ENCODE measurements around the gene SMPD3. TPM values are rescaled to one million over a fixed set of nuclear protein-coding genes. Genes with fewer than 3 reads are reported as not detected.

The SMPD3 gene
- total RNA-seq, 1 experiment from 2014 or later, result 2.4 TPM

GRCh38 chr16:68359398-68360191, 88.7 kb downstream of the SMPD3 start:
- Histone ChIP-seq H3K36me3 (ENCODE audit: control insufficient read depth, insufficient read depth, low read length) (no peaks in the 10 kb centered on the region; the same call in 1 of the 2 replicates), H3K9me3 (no peaks in the 10 kb centered on the region), H3K4me1 (no peaks in the 10 kb centered on the region), H3K27me3 (replicated peaks; ENCODE audit: control insufficient read depth, insufficient read depth, low read length) (no peaks in the 10 kb centered on the region), H3K4me3 (ENCODE audit: low read depth, low read length) (no peak overlapping the region)
- CTCF ChIA-PET, result interaction anchor here (0.6 to 0.8 kb wide), 2 partner anchors 95 to 340 kb away, joined by 3 to 5 read pairs; partner anchors contain the start of gene SLC7A6
- TF ChIP-seq CTCF (IDR thresholded peaks at IDR 0.05; ENCODE audit: insufficient read depth in 1 of 2, low read depth in 1 of 2, low read length in 1 of 2, severe bottlenecking in 1 of 2, unreplicated experiment in 1 of 2), result no peak
- DNase-seq, result no peak
- POLR2A ChIA-PET, result no interaction called here
- Mint-ChIP-seq H3K36me3 (ENCODE audit: insufficient read depth, unreplicated experiment) (peaks cover 86% of the 10 kb centered on the region), H3K27ac (ENCODE audit: unreplicated experiment) (no peak overlapping the region), H3K4me3 (ENCODE audit: unreplicated experiment) (no peak overlapping the region), H3K27me3 (ENCODE audit: insufficient read depth, unreplicated experiment) (no peaks in the 10 kb centered on the region), H3K9me3 (ENCODE audit: unreplicated experiment) (no peaks in the 10 kb centered on the region), H3K4me1 (ENCODE audit: low read depth, unreplicated experiment) (peaks cover 7% of the 10 kb centered on the region)
- intact Hi-C loops (cut with micrococcal nuclease; ENCODE audit: unreplicated experiment), result no loop called here
- BruUV-seq (replicated peaks), result no TSS peak

GRCh38 chr16:68358951-68359350, 89.4 kb downstream of the SMPD3 start:
- Mint-ChIP-seq H3K36me3 (ENCODE audit: insufficient read depth, unreplicated experiment) (peaks cover 86% of the 10 kb centered on the region), H3K27ac (ENCODE audit: unreplicated experiment) (no peak overlapping the region), H3K4me3 (ENCODE audit: unreplicated experiment) (no peak overlapping the region), H3K27me3 (ENCODE audit: insufficient read depth, unreplicated experiment) (no peaks in the 10 kb centered on the region), H3K9me3 (ENCODE audit: unreplicated experiment) (no peaks in the 10 kb centered on the region), H3K4me1 (ENCODE audit: low read depth, unreplicated experiment) (peaks cover 7% of the 10 kb centered on the region)
- no peaks in the 10 kb centered on the region; the same call in 1 of the 2 replicates for H3K36me3 ChIP-seq (ENCODE audit: control insufficient read depth, insufficient read depth, low read length)
- ChIA-PET CTCF (no interaction called here), POLR2A (no interaction called here)
- DNase-seq, result no peak
- no peaks in the 10 kb centered on the region for H3K9me3 ChIP-seq
- H3K4me3 ChIP-seq (ENCODE audit: low read depth, low read length), result no peak overlapping the region
- no peak for TF ChIP-seq CTCF (IDR thresholded peaks at IDR 0.05; ENCODE audit: insufficient read depth in 1 of 2, low read depth in 1 of 2, low read length in 1 of 2, severe bottlenecking in 1 of 2, unreplicated experiment in 1 of 2)
- intact Hi-C loops (cut with micrococcal nuclease; ENCODE audit: unreplicated experiment), result no loop called here
- no peaks in the 10 kb centered on the region for H3K4me1 ChIP-seq
- BruUV-seq (replicated peaks), result no TSS peak
- no peaks in the 10 kb centered on the region for H3K27me3 ChIP-seq (replicated peaks; ENCODE audit: control insufficient read depth, insufficient read depth, low read length)

GRCh38 chr16:68357923-68358322, 90.4 kb downstream of the SMPD3 start:
- H3K27me3 Mint-ChIP-seq (ENCODE audit: insufficient read depth, unreplicated experiment), result no peaks in the 10 kb centered on the region
- Histone ChIP-seq H3K4me1 (no peaks in the 10 kb centered on the region), H3K27me3 (replicated peaks; ENCODE audit: control insufficient read depth, insufficient read depth, low read length) (no peaks in the 10 kb centered on the region), H3K9me3 (no peaks in the 10 kb centered on the region), H3K4me3 (ENCODE audit: low read depth, low read length) (no peak overlapping the region), H3K36me3 (ENCODE audit: control insufficient read depth, insufficient read depth, low read length) (peaks cover 3% of the 10 kb centered on the region)
- peaks cover 87% of the 10 kb centered on the region for H3K36me3 Mint-ChIP-seq (ENCODE audit: insufficient read depth, unreplicated experiment)
- peaks cover 7% of the 10 kb centered on the region for H3K4me1 Mint-ChIP-seq (ENCODE audit: low read depth, unreplicated experiment)
- DNase-seq, result no peak
- ChIA-PET CTCF (interaction anchor here (0.5 kb wide), 1 partner anchor 254 kb away, joined by 3 read pairs; no protein-coding TSS in a partner anchor), POLR2A (interaction anchor here (0.6 kb wide), 1 partner anchor 10 kb away, joined by 3 read pairs; no protein-coding TSS in a partner anchor)
- intact Hi-C loops (cut with micrococcal nuclease; ENCODE audit: unreplicated experiment), result no loop called here
- H3K27ac Mint-ChIP-seq (ENCODE audit: unreplicated experiment), result no peak overlapping the region
- TF ChIP-seq CTCF (IDR thresholded peaks at IDR 0.05; ENCODE audit: insufficient read depth in 1 of 2, low read depth in 1 of 2, low read length in 1 of 2, severe bottlenecking in 1 of 2, unreplicated experiment in 1 of 2), result no peak
- H3K4me3 Mint-ChIP-seq (ENCODE audit: unreplicated experiment), result no peak overlapping the region
- H3K9me3 Mint-ChIP-seq (ENCODE audit: unreplicated experiment), result no peaks in the 10 kb centered on the region
- no TSS peak for BruUV-seq (replicated peaks)

Measured in Caco-2 (cell line).